HepG2 (cell line): ENCODE data around the gene ZNF500. TPM values are rescaled to one million over a fixed set of nuclear protein-coding genes. Genes with fewer than 3 reads are reported as not detected.
A peak's percentile ranks its signal among the peaks of the same experiment; 100 is the strongest.

Experiments used
- ARNTL ChIP-seq: sonication (generic); formaldehyde crosslinking; IDR thresholded peaks from 2 replicates; pipeline ENCODE4 v1.4.0; 2020; ENCODE audit warnings: mild to moderate bottlenecking, missing genetic modification reagents
- BCL3 ChIP-seq: sonication (generic); formaldehyde crosslinking; IDR thresholded peaks from 2 replicates; pipeline ENCODE4 v1.5.1; 2020; ENCODE audit warnings: mild to moderate bottlenecking, missing genetic modification reagents, moderate library complexity
- CBFB ChIP-seq: sonication (generic); formaldehyde crosslinking; IDR thresholded peaks from 2 replicates; pipeline ENCODE4 v1.4.0; 2020; ENCODE audit warnings: missing genetic modification reagents
- GATA4 ChIP-seq: sonication (generic); IDR thresholded peaks from 2 replicates; pipeline ENCODE4 v1.6.1; 2016; ENCODE audit warnings: antibody characterized with exemption, low read depth, borderline replicate concordance
- KAT8 ChIP-seq: IDR thresholded peaks from 2 replicates; pipeline ENCODE4 v1.6.1; 2016; ENCODE audit warnings: missing genetic modification reagents, missing compliant biosample characterization
- KLF16 ChIP-seq, 2 experiments: sonication (generic) in 1 of 2; formaldehyde crosslinking in 1 of 2; IDR thresholded peaks; 2 replicates each; pipeline versions ENCODE4 v1.6.1 to v1.8.0; 2016 to 2023; ENCODE audit warnings: missing genetic modification reagents in 2 of 2, missing compliant biosample characterization in 1 of 2
- MTF1 ChIP-seq: sonication (generic); formaldehyde crosslinking; IDR thresholded peaks from 2 replicates; pipeline ENCODE4 v1.5.0; 2020; ENCODE audit warnings: missing genetic modification reagents
- NR2F6 ChIP-seq, 2 experiments: IDR thresholded peaks; 2 replicates each; pipeline ENCODE4 v1.6.1; 2016; ENCODE audit warnings: antibody characterized with exemption in 1 of 2, mild to moderate bottlenecking in 1 of 2
- SAP130 ChIP-seq: IDR thresholded peaks from 2 replicates; pipeline ENCODE4 v1.6.1; 2016; ENCODE audit warnings: low read depth
- TEAD3 ChIP-seq: optimal IDR thresholded peaks from 2 replicates; pipeline ENCODE3; 2016; ENCODE audit warnings: borderline replicate concordance
- ZNF512 ChIP-seq: sonication (generic); formaldehyde crosslinking; IDR thresholded peaks from 2 replicates; pipeline ENCODE4 v1.4.0; 2020; ENCODE audit warnings: mild to moderate bottlenecking, missing genetic modification reagents
- ZNF546 ChIP-seq: sonication (generic); formaldehyde crosslinking; conservative IDR thresholded peaks from 2 replicates; pipeline ENCODE4 v1.8.1; 2023; ENCODE audit warnings: mild to moderate bottlenecking, missing genetic modification reagents
- ZNF569 ChIP-seq: sonication (generic); formaldehyde crosslinking; IDR thresholded peaks from 2 replicates; pipeline ENCODE4 v1.5.0; 2020; ENCODE audit warnings: mild to moderate bottlenecking, missing genetic modification reagents, moderate library complexity, borderline replicate concordance
- ZNF652 ChIP-seq: IDR thresholded peaks from 2 replicates; pipeline ENCODE4 v1.6.1; 2016; ENCODE audit warnings: low read depth, borderline replicate concordance
- ZSCAN29 ChIP-seq: sonication (generic); formaldehyde crosslinking; conservative IDR thresholded peaks from 2 replicates; pipeline ENCODE4 v1.4.0; 2020; ENCODE audit warnings: mild to moderate bottlenecking, missing genetic modification reagents
- ZZZ3 ChIP-seq: sonication (generic); formaldehyde crosslinking; IDR thresholded peaks from 2 replicates; pipeline ENCODE4 v1.4.0; 2020; ENCODE audit warnings: missing genetic modification reagents, mild to moderate bottlenecking, borderline replicate concordance
- polyA plus RNA-seq, 8 experiments: library from polyadenylated mRNA; depleted of rRNA in 3 of 8; stranded (reverse) in 7 of 8; unstranded in 1 of 8; fragments of >200 nt; fragmentation: Illumina TruSeq in 4 of 8; extraction: Trizol in 4 of 8; gene quantifications; 2 replicates each; pipeline versions ENCODE4 v1.2.1 to v1.2.3, GENCODE V29; 2011 to 2016; ENCODE audit warnings: low read depth in 4 of 8, missing spikeins in 1 of 8, mixed read lengths in 1 of 8; ENCODE audit not compliant: insufficient read depth in 1 of 8
- total RNA-seq, 5 experiments: library from RNA; depleted of rRNA; stranded (reverse); fragments of >200 nt; fragmentation: Illumina TruSeq; extraction: Trizol; gene quantifications; 2 replicates each; pipeline ENCODE4 v1.2.3, GENCODE V29; 2016; ENCODE audit warnings: low read depth in 1 of 5
- TF ChIP-seq, protein P1 (sequence below): sonication (generic); formaldehyde crosslinking; IDR thresholded peaks from 2 replicates; pipeline ENCODE4 v1.4.0; 2020; ENCODE audit warnings: mild to moderate bottlenecking, missing genetic modification reagents
- TF ChIP-seq, protein P2 (sequence below): sonication (generic); formaldehyde crosslinking; IDR thresholded peaks from 2 replicates; pipeline ENCODE4 v1.5.1; 2020; ENCODE audit warnings: mild to moderate bottlenecking, missing genetic modification reagents, borderline replicate concordance
- TF ChIP-seq, protein P3 (sequence below): IDR thresholded peaks from 2 replicates; pipeline ENCODE4 v1.6.1; 2016; ENCODE audit warnings: control low read depth
- TF ChIP-seq, protein P4 (sequence below): IDR thresholded peaks from 2 replicates; pipeline ENCODE4 v1.6.1; 2016; ENCODE audit warnings: missing biosample characterization, missing genetic modification reagents, low read depth

Gene ZNF500
- total and polyA plus RNA-seq, 2 of the 13 experiments (the other 11 are each of a cell fraction or from before 2014, with no cell fraction given) = 6.1 to 12.2 TPM

GRCh38 chr16:4765511-4766474 lies 1.2 kb downstream of the ZNF500 start (continued):
- TF ChIP-seq ZNF512 (CRISPR knock-in tag) (no peak), ZNF652 (peak; percentile 79), ARNTL (CRISPR knock-in tag) (peak; percentile 39), TEAD3 (CRISPR knock-in tag) (peak; percentile 10), ZNF546 (CRISPR knock-in tag) (0 out of 2 replicates have a peak, but pooled peaks have one; percentile 0), NR2F6 (IDR thresholded peaks at IDR 0.05) (0 out of 2 replicates have a peak, but pooled peaks have one; percentile 19), NR2F6 (CRISPR knock-in tag; IDR thresholded peaks at IDR 0.05) (no peak), ZSCAN29 (peak; percentile 77), KAT8 (CRISPR knock-in tag) (0 out of 2 replicates have a peak, but pooled peaks have one; percentile 15), SAP130 (CRISPR knock-in tag) (peak; percentile 44), ZZZ3 (peak; percentile 38; the same call in 1 of the 2 replicates), CBFB (CRISPR knock-in tag) (no peak), GATA4 (no peak), MTF1 (CRISPR knock-in tag) (no peak), ZNF569 (no peak), KLF16 (CRISPR knock-in tag; IDR thresholded peaks at IDR 0.05) (no peak), BCL3 (no peak)
- TF ChIP-seq, protein P1, sequence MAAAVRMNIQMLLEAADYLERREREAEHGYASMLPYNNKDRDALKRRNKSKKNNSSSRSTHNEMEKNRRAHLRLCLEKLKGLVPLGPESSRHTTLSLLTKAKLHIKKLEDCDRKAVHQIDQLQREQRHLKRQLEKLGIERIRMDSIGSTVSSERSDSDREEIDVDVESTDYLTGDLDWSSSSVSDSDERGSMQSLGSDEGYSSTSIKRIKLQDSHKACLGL = 0 out of 2 replicates have a peak, but pooled peaks have one; percentile 43
- TF ChIP-seq, protein P2, sequence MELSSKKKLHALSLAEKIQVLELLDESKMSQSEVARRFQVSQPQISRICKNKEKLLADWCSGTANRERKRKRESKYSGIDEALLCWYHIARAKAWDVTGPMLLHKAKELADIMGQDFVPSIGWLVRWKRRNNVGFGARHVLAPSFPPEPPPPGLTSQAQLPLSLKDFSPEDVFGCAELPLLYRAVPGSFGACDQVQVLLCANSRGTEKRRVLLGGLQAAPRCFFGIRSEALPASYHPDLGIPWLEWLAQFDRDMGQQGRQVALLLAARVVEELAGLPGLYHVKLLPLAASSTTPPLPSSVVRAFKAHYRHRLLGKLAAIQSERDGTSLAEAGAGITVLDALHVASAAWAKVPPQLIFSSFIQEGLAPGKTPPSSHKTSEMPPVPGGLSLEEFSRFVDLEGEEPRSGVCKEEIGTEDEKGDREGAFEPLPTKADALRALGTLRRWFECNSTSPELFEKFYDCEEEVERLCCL (CRISPR knock-in tag) = no peak
- TF ChIP-seq, protein P3, sequence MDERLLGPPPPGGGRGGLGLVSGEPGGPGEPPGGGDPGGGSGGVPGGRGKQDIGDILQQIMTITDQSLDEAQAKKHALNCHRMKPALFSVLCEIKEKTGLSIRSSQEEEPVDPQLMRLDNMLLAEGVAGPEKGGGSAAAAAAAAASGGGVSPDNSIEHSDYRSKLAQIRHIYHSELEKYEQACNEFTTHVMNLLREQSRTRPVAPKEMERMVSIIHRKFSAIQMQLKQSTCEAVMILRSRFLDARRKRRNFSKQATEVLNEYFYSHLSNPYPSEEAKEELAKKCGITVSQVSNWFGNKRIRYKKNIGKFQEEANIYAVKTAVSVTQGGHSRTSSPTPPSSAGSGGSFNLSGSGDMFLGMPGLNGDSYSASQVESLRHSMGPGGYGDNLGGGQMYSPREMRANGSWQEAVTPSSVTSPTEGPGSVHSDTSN = no peak
- TF ChIP-seq, protein P4, sequence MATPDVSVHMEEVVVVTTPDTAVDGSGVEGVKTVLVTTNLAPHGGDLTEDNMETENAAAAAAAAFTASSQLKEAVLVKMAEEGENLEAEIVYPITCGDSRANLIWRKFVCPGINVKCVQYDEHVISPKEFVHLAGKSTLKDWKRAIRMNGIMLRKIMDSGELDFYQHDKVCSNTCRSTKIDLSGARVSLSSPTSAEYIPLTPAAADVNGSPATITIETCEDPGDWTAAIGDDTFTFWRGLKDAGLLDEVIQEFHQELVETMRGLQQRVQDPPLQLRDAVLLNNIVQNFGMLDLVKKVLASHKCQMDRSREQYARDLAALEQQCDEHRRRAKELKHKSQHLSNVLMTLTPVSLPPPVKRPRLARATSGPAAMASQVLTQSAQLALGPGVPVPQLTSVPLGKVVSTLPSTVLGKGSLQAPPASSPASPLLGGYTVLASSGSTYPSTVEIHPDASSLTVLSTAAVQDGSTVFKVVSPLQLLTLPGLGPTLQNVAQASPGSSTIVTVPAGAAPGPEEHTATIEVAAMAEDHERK (CRISPR knock-in tag) = no peak
